HG02870 (cell line): ENCODE data around the gene AMZ1.
"Not testable (repeated sequence)": the region's sequence is repeated elsewhere in the genome, so short reads cannot be mapped to it uniquely, and the experiment has no call there.

Experiments used
- ATAC-seq: cut with Tn5 transposase; IDR thresholded peaks from one replicate; pipeline ENCODE4 v1.9.1; 2021; ENCODE audit warnings: mild to moderate bottlenecking, moderate library complexity; ENCODE audit not compliant: unreplicated experiment

The AMZ1 gene

GRCh38 chr7:2724453-2725177 is 36.6 kb downstream of the AMZ1 start:
- ATAC-seq, result no peak

GRCh38 chr7:2725178-2726105 is 37.4 kb downstream of the AMZ1 start:
- no peak for ATAC-seq

- no peak for ATAC-seq
Measured at GRCh38 chr7:2726316-2727018, 38.5 kb downstream of the AMZ1 start.

- not testable (repeated sequence) for ATAC-seq
Measured at GRCh38 chr7:2727206-2727605, 39.2 kb downstream of the AMZ1 start.

- no peak for ATAC-seq
Measured at GRCh38 chr7:2728316-2729030, 40.5 kb downstream of the AMZ1 start.

- ATAC-seq, result no peak
Measured at GRCh38 chr7:2729031-2729892, 41.3 kb downstream of the AMZ1 start.

GRCh38 chr7:2729893-2730716 is 42.1 kb downstream of the AMZ1 start:
- no peak for ATAC-seq

- no peak for ATAC-seq
Measured at GRCh38 chr7:2730846-2731770, 43.1 kb downstream of the AMZ1 start.

- ATAC-seq, result no peak
Measured at GRCh38 chr7:2732388-2732787, 44.4 kb downstream of the AMZ1 start.

GRCh38 chr7:2732959-2733584 is 45.1 kb downstream of the AMZ1 start:
- ATAC-seq, result no peak

GRCh38 chr7:2734084-2734686 is 46.2 kb downstream of the AMZ1 start:
- no peak for ATAC-seq

- no peak for ATAC-seq
Measured at GRCh38 chr7:2734751-2735571, 47.0 kb downstream of the AMZ1 start.

GRCh38 chr7:2735744-2736143 is 47.7 kb downstream of the AMZ1 start:
- ATAC-seq, result no peak

GRCh38 chr7:2736411-2736914 is 48.5 kb downstream of the AMZ1 start:
- no peak for ATAC-seq

GRCh38 chr7:2737005-2737743 is 49.2 kb downstream of the AMZ1 start:
- ATAC-seq, result not testable (repeated sequence)
